Stimulated activated CD4-positive, alpha-beta T cell treated with anti-CD3 and anti-CD28 coated beads, Interleukin-4, amount 100 ng/mL, for 1 hour (primary cell): Measurements from ENCODE around the gene KRTAP10-4.
"Not testable (repeated sequence)": the region's sequence is repeated elsewhere in the genome, so short reads cannot be mapped to it uniquely, and the experiment has no call there.

Source experiments
- DNase-seq: peaks from one replicate; pipeline ENCODE4 v3.0.0-alpha.2; 2020

The KRTAP10-4 gene

GRCh38 chr21:44600118-44600978 is 26.8 kb downstream of the KRTAP10-4 start, which contains the start of gene KRTAP10-7:
Gene KRTAP10-7, plus strand, starts transcription at chr21:44600597. Its CDS starts 25 bp downstream, at chr21:44600622.
- not testable (repeated sequence) for DNase-seq

GRCh38 chr21:44601091-44601490 is 27.6 kb downstream of the KRTAP10-4 start:
- DNase-seq: not testable (repeated sequence)

GRCh38 chr21:44601596-44602462 is 28.3 kb downstream of the KRTAP10-4 start:
- no peak for DNase-seq

- no peak for DNase-seq
These were observed 28.9 kb downstream of the KRTAP10-4 start for GRCh38 chr21:44602463-44602850.

- DNase-seq: no peak
These were observed 29.8 kb downstream of the KRTAP10-4 start for GRCh38 chr21:44603109-44603875.

GRCh38 chr21:44603911-44604310 is 30.4 kb downstream of the KRTAP10-4 start:
- DNase-seq: no peak

GRCh38 chr21:44606495-44606894 is 33.0 kb downstream of the KRTAP10-4 start:
- DNase-seq: no peak

GRCh38 chr21:44609193-44609592 is 35.7 kb downstream of the KRTAP10-4 start:
- no peak for DNase-seq

GRCh38 chr21:44610157-44610843 is 36.8 kb downstream of the KRTAP10-4 start:
- not testable (repeated sequence) for DNase-seq

- no peak for DNase-seq
These were observed 38.0 kb downstream of the KRTAP10-4 start for GRCh38 chr21:44611551-44611950.

- DNase-seq: no peak
These were observed 38.5 kb downstream of the KRTAP10-4 start, which contains the start of gene KRTAP10-8 for GRCh38 chr21:44612029-44612486. Gene KRTAP10-8, plus strand, starts transcription at chr21:44612079. Its CDS starts 22 bp downstream, at chr21:44612101.

GRCh38 chr21:44612669-44613229 is 39.2 kb downstream of the KRTAP10-4 start:
- DNase-seq: no peak

- no peak for DNase-seq
These were observed 40.0 kb downstream of the KRTAP10-4 start for GRCh38 chr21:44613386-44614155.

- no peak for DNase-seq
These were observed 40.7 kb downstream of the KRTAP10-4 start for GRCh38 chr21:44614161-44614631.

GRCh38 chr21:44614961-44615391 is 41.4 kb downstream of the KRTAP10-4 start:
- no peak for DNase-seq

- DNase-seq: no peak
These were observed 41.9 kb downstream of the KRTAP10-4 start for GRCh38 chr21:44615466-44615865.

GRCh38 chr21:44615911-44616590 is 42.5 kb downstream of the KRTAP10-4 start:
- DNase-seq: no peak

GRCh38 chr21:44616591-44616926 is 43.0 kb downstream of the KRTAP10-4 start:
- DNase-seq: no peak

GRCh38 chr21:44617071-44617501 is 43.6 kb downstream of the KRTAP10-4 start:
- DNase-seq: no peak

- no peak for DNase-seq
These were observed 45.0 kb downstream of the KRTAP10-4 start for GRCh38 chr21:44618504-44618903.
